NCI-H146 (cell line): Measurements from ENCODE around the gene FSTL3.
"Not testable (repeated sequence)": the region's sequence is repeated elsewhere in the genome, so short reads cannot be mapped to it uniquely, and the experiment has no call there.

ENCODE experiments used
- DNase-seq: peaks from one replicate; lab custom pipeline; 2025; lab: John Stamatoyannopoulos, UW

FSTL3 gene

GRCh38 chr19:682678-683320, 6.6 kb downstream of the FSTL3 start:
- DNase-seq: no peak

- no peak for DNase-seq
Observed at GRCh38 chr19:685454-685931, 9.3 kb downstream of the FSTL3 start.

GRCh38 chr19:686589-687297, 10.6 kb downstream of the FSTL3 start:
- DNase-seq: no peak

- no peak for DNase-seq
Observed at GRCh38 chr19:687569-688166, 11.5 kb downstream of the FSTL3 start.

GRCh38 chr19:688214-688613, 12.0 kb downstream of the FSTL3 start:
- DNase-seq: no peak

- DNase-seq: no peak
Observed at GRCh38 chr19:688992-689391, 12.8 kb downstream of the FSTL3 start.

- no peak for DNase-seq
Observed at GRCh38 chr19:690203-690602, 14.0 kb downstream of the FSTL3 start.

GRCh38 chr19:694481-695351, 18.5 kb downstream of the FSTL3 start:
- DNase-seq: no peak

- DNase-seq: no peak
Observed at GRCh38 chr19:695352-695949, 19.3 kb downstream of the FSTL3 start, which contains the start of gene PRSS57. Gene PRSS57, minus strand, starts transcription at chr19:695452. Its CDS starts 22 bp downstream, at chr19:695430.

- not testable (repeated sequence) for DNase-seq
Observed at GRCh38 chr19:698529-698928, 22.3 kb downstream of the FSTL3 start.

GRCh38 chr19:699885-700284, 23.7 kb downstream of the FSTL3 start:
- DNase-seq: not testable (repeated sequence)

- not testable (repeated sequence) for DNase-seq
Observed at GRCh38 chr19:702847-703246, 26.7 kb downstream of the FSTL3 start.

- no peak for DNase-seq
Observed at GRCh38 chr19:703329-703650, 27.1 kb downstream of the FSTL3 start.

- DNase-seq: peak; percentile 28
Observed at GRCh38 chr19:703651-704446, 27.7 kb downstream of the FSTL3 start.

- no peak for DNase-seq
Observed at GRCh38 chr19:704447-704741, 28.2 kb downstream of the FSTL3 start.

- peak; percentile 13 for DNase-seq
Observed at GRCh38 chr19:708154-709143, 32.3 kb downstream of the FSTL3 start, which contains the start of gene PALM. Gene PALM, plus strand, starts transcription at chr19:708935. Its CDS starts 212 bp downstream, at chr19:709147.

- no peak for DNase-seq
Observed at GRCh38 chr19:709196-709964, 33.2 kb downstream of the FSTL3 start.

GRCh38 chr19:709965-710571, 33.9 kb downstream of the FSTL3 start:
- DNase-seq: no peak

GRCh38 chr19:710767-711166, 34.6 kb downstream of the FSTL3 start:
- DNase-seq: no peak
